GM10266 (cell line): Measurements from ENCODE around the gene EFNA5.

Source experiments
- DNase-seq: peaks from one replicate; pipeline ENCODE4 v3.0.0; 2012; ENCODE audit errors: extremely low spot score
- TF ChIP-seq, protein P1 (sequence below): IDR thresholded peaks from 2 replicates; pipeline ENCODE4 v1.5.1; 2012; ENCODE audit warnings: mild to moderate bottlenecking, low read depth; ENCODE audit not compliant: control insufficient read depth, insufficient read depth; ENCODE audit errors: missing control alignments

Gene EFNA5

DNA sequence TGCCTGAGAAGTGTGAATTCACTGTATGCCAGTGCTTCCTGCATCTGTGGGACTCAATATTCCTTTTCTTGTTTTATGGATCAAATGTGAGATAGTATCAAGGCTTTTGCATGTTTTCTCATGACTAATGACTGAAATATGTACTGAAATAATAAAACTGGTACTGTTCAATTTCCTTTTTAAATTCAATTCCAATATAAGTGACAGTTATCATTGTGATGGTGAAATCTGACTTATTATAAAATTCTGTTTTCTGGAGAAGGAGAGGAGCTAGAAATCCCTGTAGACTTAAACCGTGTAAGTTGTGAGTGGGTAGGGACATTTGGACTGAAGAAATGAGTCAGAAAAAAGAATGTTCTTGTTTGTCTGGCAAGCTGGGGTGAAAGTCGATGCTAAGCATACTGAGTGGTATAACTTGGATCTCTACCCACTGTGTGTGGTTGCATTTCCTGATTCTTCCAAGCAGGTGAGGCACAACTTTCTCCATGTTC is 245.2 kb downstream of the EFNA5 start:
- TF ChIP-seq, protein P1, sequence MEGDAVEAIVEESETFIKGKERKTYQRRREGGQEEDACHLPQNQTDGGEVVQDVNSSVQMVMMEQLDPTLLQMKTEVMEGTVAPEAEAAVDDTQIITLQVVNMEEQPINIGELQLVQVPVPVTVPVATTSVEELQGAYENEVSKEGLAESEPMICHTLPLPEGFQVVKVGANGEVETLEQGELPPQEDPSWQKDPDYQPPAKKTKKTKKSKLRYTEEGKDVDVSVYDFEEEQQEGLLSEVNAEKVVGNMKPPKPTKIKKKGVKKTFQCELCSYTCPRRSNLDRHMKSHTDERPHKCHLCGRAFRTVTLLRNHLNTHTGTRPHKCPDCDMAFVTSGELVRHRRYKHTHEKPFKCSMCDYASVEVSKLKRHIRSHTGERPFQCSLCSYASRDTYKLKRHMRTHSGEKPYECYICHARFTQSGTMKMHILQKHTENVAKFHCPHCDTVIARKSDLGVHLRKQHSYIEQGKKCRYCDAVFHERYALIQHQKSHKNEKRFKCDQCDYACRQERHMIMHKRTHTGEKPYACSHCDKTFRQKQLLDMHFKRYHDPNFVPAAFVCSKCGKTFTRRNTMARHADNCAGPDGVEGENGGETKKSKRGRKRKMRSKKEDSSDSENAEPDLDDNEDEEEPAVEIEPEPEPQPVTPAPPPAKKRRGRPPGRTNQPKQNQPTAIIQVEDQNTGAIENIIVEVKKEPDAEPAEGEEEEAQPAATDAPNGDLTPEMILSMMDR: no peak
- DNase-seq: no peak

- TF ChIP-seq, protein P1: no peak
- DNase-seq: no peak
Observed at GRCh38 chr5:107424491-107424890, 246.2 kb downstream of the EFNA5 start.

DNA sequence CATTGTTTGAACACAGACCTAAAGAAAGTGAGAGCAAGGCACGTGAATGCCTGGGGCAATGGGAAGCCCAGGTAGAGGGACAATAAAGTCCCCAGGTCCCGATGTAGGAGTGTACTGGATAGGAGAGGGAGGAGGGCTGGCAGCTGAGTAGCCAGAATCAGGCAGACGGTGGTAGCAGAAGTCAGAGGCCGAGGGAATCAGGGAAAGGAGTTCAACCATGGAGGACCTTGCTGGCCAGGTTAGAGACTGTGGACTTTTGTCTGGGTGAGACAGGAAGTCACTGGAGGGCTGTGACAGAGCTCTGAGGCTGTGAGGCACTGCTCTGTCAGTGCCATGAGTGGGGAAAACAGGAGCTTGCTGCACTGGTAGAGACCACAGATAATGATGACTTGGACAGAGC is 248.2 kb downstream of the EFNA5 start:
- DNase-seq: no peak
- TF ChIP-seq, protein P1: no peak

- DNase-seq: no peak
- TF ChIP-seq, protein P1: no peak
Observed at GRCh38 chr5:107419498-107419897, 251.2 kb downstream of the EFNA5 start.

- DNase-seq: no peak
- TF ChIP-seq, protein P1: no peak
Observed at GRCh38 chr5:107418902-107419301, 251.8 kb downstream of the EFNA5 start.

DNA sequence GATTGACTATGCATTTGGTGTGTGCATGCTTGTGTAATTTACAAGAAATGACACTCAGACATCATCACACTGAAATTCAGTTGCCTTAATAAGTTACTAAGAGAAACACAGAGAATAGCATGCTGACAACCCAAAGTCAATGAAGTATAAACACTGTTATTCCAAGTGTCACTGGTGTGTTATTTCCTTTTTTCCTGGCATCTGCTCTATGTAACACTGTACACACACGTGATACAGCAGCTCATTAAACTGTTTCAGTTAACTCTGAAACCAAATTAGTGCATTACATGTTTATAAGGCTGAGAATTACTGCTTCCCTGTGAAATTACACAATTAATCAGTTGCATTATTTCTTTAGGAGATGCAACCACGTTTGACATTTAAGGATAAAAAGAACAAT is 252.7 kb downstream of the EFNA5 start:
- TF ChIP-seq, protein P1: no peak
- DNase-seq: no peak

- no peak for DNase-seq
- TF ChIP-seq, protein P1: no peak
Observed at GRCh38 chr5:107415762-107416161, 255.0 kb downstream of the EFNA5 start.
